ENCODE measurements around the gene TENM3.
"Not testable (repeated sequence)": the region's sequence is repeated elsewhere in the genome, so short reads cannot be mapped to it uniquely, and the experiment has no call there.

TENM3 gene

GRCh38 chr4:182800216-182800515 is 557.0 kb downstream of the TENM3 start:
- no peak for DNase-seq

- DNase-seq, result no peak
Observed at GRCh38 chr4:182801636-182802035, 558.4 kb downstream of the TENM3 start.

- no peak for DNase-seq
Observed at GRCh38 chr4:182802621-182803020, 559.4 kb downstream of the TENM3 start.

GRCh38 chr4:182803235-182803634 is 560.0 kb downstream of the TENM3 start:
- DNase-seq, result no peak

GRCh38 chr4:182804131-182804530 is 560.9 kb downstream of the TENM3 start:
- no peak for DNase-seq

- DNase-seq, result no peak
Observed at GRCh38 chr4:182805321-182805720, 562.1 kb downstream of the TENM3 start.

- no peak for DNase-seq
Observed at GRCh38 chr4:182805750-182806149, 562.5 kb downstream of the TENM3 start.

GRCh38 chr4:182806259-182807252 is 563.4 kb downstream of the TENM3 start:
- peak; percentile 87 for DNase-seq

GRCh38 chr4:182807346-182807745 is 564.1 kb downstream of the TENM3 start:
- DNase-seq, result no peak

- no peak for DNase-seq
Observed at GRCh38 chr4:182807767-182808548, 564.8 kb downstream of the TENM3 start.

GRCh38 chr4:182808673-182809416 is 565.6 kb downstream of the TENM3 start:
- peak; percentile 77 for DNase-seq

- DNase-seq, result no peak
Observed at GRCh38 chr4:182809417-182810102, 566.4 kb downstream of the TENM3 start.

- DNase-seq, result no peak
Observed at GRCh38 chr4:182810103-182810615, 567.0 kb downstream of the TENM3 start.

GRCh38 chr4:182812916-182813315 is 569.7 kb downstream of the TENM3 start:
- no peak for DNase-seq

- DNase-seq, result not testable (repeated sequence)
Observed at GRCh38 chr4:182814065-182814464, 570.9 kb downstream of the TENM3 start.

GRCh38 chr4:182818926-182819730 is 575.9 kb downstream of the TENM3 start:
- DNase-seq, result no peak

GRCh38 chr4:182819751-182820150 is 576.5 kb downstream of the TENM3 start:
- no peak for DNase-seq

- DNase-seq, result no peak
Observed at GRCh38 chr4:182822554-182822953, 579.4 kb downstream of the TENM3 start.

GRCh38 chr4:182823576-182823975 is 580.4 kb downstream of the TENM3 start:
- DNase-seq, result no peak

- no peak for DNase-seq
Observed at GRCh38 chr4:182825003-182825402, 581.8 kb downstream of the TENM3 start.

GRCh38 chr4:182825786-182826185 is 582.6 kb downstream of the TENM3 start:
- no peak for DNase-seq
